Neural progenitor cell (in vitro differentiated cells): ENCODE results near the gene LRP2. TPM values are rescaled to one million over a fixed set of nuclear protein-coding genes. Genes with fewer than 3 reads are reported as not detected.

ENCODE experiments used
- DNase-seq: peaks from one replicate; pipeline ENCODE4 v3.0.0-alpha.2; 2016; ENCODE audit warnings: low spot score
- H2AFZ ChIP-seq: fragments of 200-600 bp; sonication (generic); replicated peaks from 2 replicates; pipeline ENCODE4 v1.6.1; 2016; ENCODE audit warnings: antibody characterized with exemption
- H3F3A ChIP-seq: fragments of 200-600 bp; sonication (generic); 2 replicates; pipeline ENCODE4 v1.6.1; 2016; ENCODE audit warnings: antibody characterized with exemption, low read depth
- H3K27ac ChIP-seq: fragments of 200-600 bp; sonication (generic); 2 replicates; pipeline ENCODE4 v1.5.1; 2016; ENCODE audit warnings: mild to moderate bottlenecking
- H3K27me3 ChIP-seq: fragments of 200-600 bp; sonication (generic); 2 replicates; pipeline ENCODE4 v1.6.1; 2016; ENCODE audit warnings: mild to moderate bottlenecking, moderate library complexity
- H3K36me3 ChIP-seq: fragments of 200-600 bp; sonication (generic); 2 replicates; pipeline ENCODE4 v1.5.1; 2016
- H3K4me1 ChIP-seq: fragments of 200-600 bp; sonication (generic); 2 replicates; pipeline ENCODE4 v1.6.1; 2016; ENCODE audit warnings: mixed run types
- H3K4me2 ChIP-seq: fragments of 200-600 bp; sonication (generic); 2 replicates; pipeline ENCODE4 v1.6.1; 2016
- H3K4me3 ChIP-seq: fragments of 200-600 bp; sonication (generic); 2 replicates; pipeline ENCODE4 v1.5.1; 2016
- H3K79me2 ChIP-seq: fragments of 200-600 bp; sonication (generic); 2 replicates; pipeline ENCODE4 v1.6.1; 2016; ENCODE audit warnings: low read depth
- H3K9ac ChIP-seq: fragments of 200-600 bp; sonication (generic); 2 replicates; pipeline ENCODE4 v1.6.1; 2016
- H3K9me3 ChIP-seq: fragments of 200-600 bp; sonication (generic); 2 replicates; pipeline ENCODE4 v1.5.1; 2016; ENCODE audit warnings: low read depth
- H4K20me1 ChIP-seq: fragments of 200-600 bp; sonication (generic); 2 replicates; pipeline ENCODE4 v1.6.1; 2016; ENCODE audit warnings: low read depth
- H3K27ac Mint-ChIP-seq: 3 replicates; pipeline ENCODE4 v1.8.0; 2021; ENCODE audit warnings: mixed read lengths
- H3K27me3 Mint-ChIP-seq: 2 replicates; pipeline ENCODE4 v1.8.0; 2022; ENCODE audit warnings: low read depth, mild to moderate bottlenecking, inconsistent platforms, moderate library complexity, mixed read lengths; ENCODE audit not compliant: insufficient read depth
- H3K36me3 Mint-ChIP-seq: 3 replicates; pipeline ENCODE4 v1.8.0; 2021; ENCODE audit warnings: mixed read lengths
- H3K4me1 Mint-ChIP-seq: 3 replicates; pipeline ENCODE4 v1.8.0; 2021; ENCODE audit warnings: mixed read lengths
- H3K4me3 Mint-ChIP-seq: 3 replicates; pipeline ENCODE4 v1.8.0; 2021; ENCODE audit warnings: mild to moderate bottlenecking, moderate library complexity, mixed read lengths
- H3K9me3 Mint-ChIP-seq: 3 replicates; pipeline ENCODE4 v1.8.0; 2020; ENCODE audit warnings: mixed read lengths
- EZH2 ChIP-seq: fragments of 200-600 bp; sonication (generic); IDR thresholded peaks from 2 replicates; pipeline ENCODE4 v1.6.1; 2017; ENCODE audit warnings: antibody characterized with exemption, mild to moderate bottlenecking, moderate library complexity
- EZH2phosphoT487 ChIP-seq: fragments of 200-600 bp; sonication (generic); IDR thresholded peaks from 2 replicates; pipeline ENCODE4 v1.6.1; 2017; ENCODE audit warnings: antibody characterized with exemption
- total RNA-seq: library from RNA; depleted of rRNA; stranded (reverse); fragments of >200 nt; gene quantifications from 2 replicates; pipeline ENCODE4 v1.2.3, GENCODE V29; 2015; ENCODE audit warnings: low replicate concordance
- TF ChIP-seq, protein P1 (sequence below): fragments of 200-600 bp; sonication (generic); IDR thresholded peaks from 2 replicates; pipeline ENCODE4 v1.5.1; 2017; ENCODE audit warnings: antibody characterized with exemption, mild to moderate bottlenecking

LRP2 gene
- total RNA-seq, 1 donor from 2014 or later: 143 TPM

DNA sequence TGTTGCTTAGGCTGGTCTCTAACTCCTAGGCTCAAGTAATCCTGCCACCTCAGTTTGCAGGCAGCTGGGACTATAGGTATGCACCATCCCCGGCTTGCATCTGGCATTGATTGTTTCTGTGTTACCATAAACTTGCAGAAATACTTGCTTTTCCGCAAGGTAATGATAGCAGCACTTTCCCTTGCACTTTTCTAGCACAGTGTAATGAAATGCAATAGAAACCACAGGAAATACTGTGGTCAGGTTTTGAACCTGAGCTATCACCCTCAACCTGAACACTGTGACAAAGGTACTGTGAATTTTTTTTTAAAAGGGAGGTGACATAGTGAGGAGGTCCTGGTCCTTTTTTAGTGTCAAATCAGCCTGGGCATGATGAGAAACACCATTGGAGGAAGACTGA is 254.7 kb downstream of the LRP2 start:
- DNase-seq: no peak
- H3K4me2 ChIP-seq: no peak overlapping the region
- H4K20me1 ChIP-seq: no peaks in the 10 kb centered on the region
- no peaks in the 10 kb centered on the region for H3K79me2 ChIP-seq
- H3K27ac ChIP-seq: no peak overlapping the region
- H3K9me3 ChIP-seq: no peaks in the 10 kb centered on the region
- H3K4me3 ChIP-seq: no peak overlapping the region
- peaks cover 5% of the 10 kb centered on the region for H3K27me3 Mint-ChIP-seq
- H3K27me3 ChIP-seq: peaks cover 8% of the 10 kb centered on the region
- no peaks in the 10 kb centered on the region for H3K36me3 ChIP-seq
- no peaks in the 10 kb centered on the region for H3F3A ChIP-seq
- H3K4me1 Mint-ChIP-seq: peaks cover 11% of the 10 kb centered on the region
- peaks cover 12% of the 10 kb centered on the region for H3K4me1 ChIP-seq
- TF ChIP-seq, protein P1, sequence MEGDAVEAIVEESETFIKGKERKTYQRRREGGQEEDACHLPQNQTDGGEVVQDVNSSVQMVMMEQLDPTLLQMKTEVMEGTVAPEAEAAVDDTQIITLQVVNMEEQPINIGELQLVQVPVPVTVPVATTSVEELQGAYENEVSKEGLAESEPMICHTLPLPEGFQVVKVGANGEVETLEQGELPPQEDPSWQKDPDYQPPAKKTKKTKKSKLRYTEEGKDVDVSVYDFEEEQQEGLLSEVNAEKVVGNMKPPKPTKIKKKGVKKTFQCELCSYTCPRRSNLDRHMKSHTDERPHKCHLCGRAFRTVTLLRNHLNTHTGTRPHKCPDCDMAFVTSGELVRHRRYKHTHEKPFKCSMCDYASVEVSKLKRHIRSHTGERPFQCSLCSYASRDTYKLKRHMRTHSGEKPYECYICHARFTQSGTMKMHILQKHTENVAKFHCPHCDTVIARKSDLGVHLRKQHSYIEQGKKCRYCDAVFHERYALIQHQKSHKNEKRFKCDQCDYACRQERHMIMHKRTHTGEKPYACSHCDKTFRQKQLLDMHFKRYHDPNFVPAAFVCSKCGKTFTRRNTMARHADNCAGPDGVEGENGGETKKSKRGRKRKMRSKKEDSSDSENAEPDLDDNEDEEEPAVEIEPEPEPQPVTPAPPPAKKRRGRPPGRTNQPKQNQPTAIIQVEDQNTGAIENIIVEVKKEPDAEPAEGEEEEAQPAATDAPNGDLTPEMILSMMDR: no peak
- TF ChIP-seq EZH2phosphoT487 (no peak), EZH2 (no peak)
- H3K9ac ChIP-seq: no peak overlapping the region
- no peak overlapping the region for H2AFZ ChIP-seq
- no peak overlapping the region for H3K4me3 Mint-ChIP-seq
- H3K9me3 Mint-ChIP-seq: no peaks in the 10 kb centered on the region
- no peak overlapping the region for H3K27ac Mint-ChIP-seq
- H3K36me3 Mint-ChIP-seq: no peaks in the 10 kb centered on the region

DNA sequence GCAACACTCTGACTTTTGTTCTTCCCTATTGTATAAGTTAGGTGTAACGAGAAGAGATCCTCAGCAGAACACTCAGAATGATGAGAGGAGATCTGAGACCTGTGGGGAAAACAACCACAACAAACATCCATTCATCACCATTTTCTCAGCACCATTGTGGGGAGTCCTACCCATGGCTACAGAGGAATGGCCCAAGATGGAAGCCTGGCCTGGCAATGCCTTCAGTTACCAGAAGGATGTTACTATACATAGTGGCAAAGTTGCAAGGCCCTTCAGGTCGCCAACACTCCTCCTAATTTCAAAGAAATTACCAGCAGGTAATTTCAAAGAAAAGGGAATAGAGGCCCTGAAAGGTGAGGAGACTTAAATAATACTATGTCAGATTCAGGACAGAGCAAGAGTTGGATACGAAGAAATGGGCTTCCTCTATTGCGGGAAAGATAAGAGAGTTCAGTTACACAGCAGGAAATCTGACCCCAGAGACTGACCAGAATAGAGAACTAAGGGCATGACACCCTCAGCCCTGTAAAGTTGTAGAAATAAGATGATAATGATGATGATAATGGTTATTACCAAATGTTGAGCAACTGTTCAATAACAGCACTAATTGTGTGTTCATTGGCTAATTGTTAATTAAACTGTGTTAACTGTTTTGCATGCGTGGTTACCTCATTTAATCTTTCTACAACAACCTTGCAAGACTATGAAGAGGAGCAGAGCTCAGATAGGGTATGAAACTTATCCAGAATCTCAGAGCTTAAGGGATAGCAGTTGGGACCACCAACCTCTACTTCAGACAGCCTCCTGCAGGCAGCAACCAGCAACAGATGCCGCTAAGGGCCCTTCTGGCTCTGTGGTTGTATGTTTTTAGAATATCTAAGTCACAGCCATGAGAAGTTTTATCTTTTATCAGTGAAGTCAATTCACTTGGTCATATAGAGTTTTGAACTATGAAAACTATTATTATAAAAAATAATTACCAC is 255.5 kb downstream of the LRP2 start:
- H3K4me3 Mint-ChIP-seq: no peak overlapping the region
- Histone ChIP-seq H3K36me3 (no peaks in the 10 kb centered on the region), H3K27ac (no peak overlapping the region), H3K27me3 (peaks cover 8% of the 10 kb centered on the region), H3K9me3 (no peaks in the 10 kb centered on the region), H3K9ac (no peak overlapping the region), H4K20me1 (no peaks in the 10 kb centered on the region), H3K4me2 (no peak overlapping the region), H3K4me1 (peaks cover 12% of the 10 kb centered on the region), H2AFZ (no peak overlapping the region), H3F3A (no peaks in the 10 kb centered on the region), H3K4me3 (no peak overlapping the region), H3K79me2 (no peaks in the 10 kb centered on the region)
- DNase-seq: no peak
- H3K27me3 Mint-ChIP-seq: peaks cover 5% of the 10 kb centered on the region
- no peak overlapping the region for H3K27ac Mint-ChIP-seq
- no peaks in the 10 kb centered on the region for H3K36me3 Mint-ChIP-seq
- TF ChIP-seq, protein P1: no peak
- TF ChIP-seq EZH2 (no peak), EZH2phosphoT487 (no peak)
- no peaks in the 10 kb centered on the region for H3K9me3 Mint-ChIP-seq
- H3K4me1 Mint-ChIP-seq: peaks cover 11% of the 10 kb centered on the region

DNA sequence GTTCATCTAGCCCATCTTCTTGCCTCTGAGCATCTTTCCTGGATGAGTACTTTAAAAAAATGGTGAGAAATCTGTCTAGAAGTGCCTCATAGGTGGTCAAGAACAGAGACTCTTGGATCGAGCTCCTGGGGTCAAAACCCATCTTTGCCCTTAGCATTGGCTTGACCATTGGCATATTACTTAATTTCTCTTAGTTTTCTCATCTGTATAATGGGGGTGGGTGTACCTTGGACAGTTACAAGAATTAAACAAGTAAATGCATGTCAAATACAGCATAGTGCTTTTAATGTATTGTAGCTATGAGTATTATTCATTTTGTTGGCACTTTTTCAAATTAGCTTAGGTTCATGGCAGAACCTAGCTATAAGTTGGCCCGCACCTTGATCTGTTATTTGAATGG is 256.2 kb downstream of the LRP2 start:
- no peak overlapping the region for H3K4me3 Mint-ChIP-seq
- H3K9me3 Mint-ChIP-seq: no peaks in the 10 kb centered on the region
- peaks cover 10% of the 10 kb centered on the region for H3K4me1 Mint-ChIP-seq
- H3K79me2 ChIP-seq: no peaks in the 10 kb centered on the region
- H3K27me3 ChIP-seq: peaks cover 8% of the 10 kb centered on the region
- no peak overlapping the region for H3K27ac Mint-ChIP-seq
- H3K4me2 ChIP-seq: no peak overlapping the region
- no peak for TF ChIP-seq EZH2
- TF ChIP-seq, protein P1: no peak
- no peak for TF ChIP-seq EZH2phosphoT487
- no peak overlapping the region for H3K27ac ChIP-seq
- H4K20me1 ChIP-seq: no peaks in the 10 kb centered on the region
- DNase-seq: no peak
- no peaks in the 10 kb centered on the region for H3F3A ChIP-seq
- no peaks in the 10 kb centered on the region for H3K9me3 ChIP-seq
- no peak overlapping the region for H3K4me3 ChIP-seq
- no peaks in the 10 kb centered on the region for H3K36me3 ChIP-seq
- no peak overlapping the region for H2AFZ ChIP-seq
- no peaks in the 10 kb centered on the region for H3K36me3 Mint-ChIP-seq
- peaks cover 4% of the 10 kb centered on the region for H3K27me3 Mint-ChIP-seq
- no peak overlapping the region for H3K9ac ChIP-seq
- H3K4me1 ChIP-seq: peaks cover 10% of the 10 kb centered on the region
